HG03432 (cell line): ENCODE results near the gene NDP.

Source experiments
- ATAC-seq: cut with Tn5 transposase; IDR thresholded peaks from one replicate; pipeline ENCODE4 v1.9.1; 2021; ENCODE audit warnings: mild to moderate bottlenecking, moderate library complexity; ENCODE audit not compliant: unreplicated experiment

NDP gene

DNA sequence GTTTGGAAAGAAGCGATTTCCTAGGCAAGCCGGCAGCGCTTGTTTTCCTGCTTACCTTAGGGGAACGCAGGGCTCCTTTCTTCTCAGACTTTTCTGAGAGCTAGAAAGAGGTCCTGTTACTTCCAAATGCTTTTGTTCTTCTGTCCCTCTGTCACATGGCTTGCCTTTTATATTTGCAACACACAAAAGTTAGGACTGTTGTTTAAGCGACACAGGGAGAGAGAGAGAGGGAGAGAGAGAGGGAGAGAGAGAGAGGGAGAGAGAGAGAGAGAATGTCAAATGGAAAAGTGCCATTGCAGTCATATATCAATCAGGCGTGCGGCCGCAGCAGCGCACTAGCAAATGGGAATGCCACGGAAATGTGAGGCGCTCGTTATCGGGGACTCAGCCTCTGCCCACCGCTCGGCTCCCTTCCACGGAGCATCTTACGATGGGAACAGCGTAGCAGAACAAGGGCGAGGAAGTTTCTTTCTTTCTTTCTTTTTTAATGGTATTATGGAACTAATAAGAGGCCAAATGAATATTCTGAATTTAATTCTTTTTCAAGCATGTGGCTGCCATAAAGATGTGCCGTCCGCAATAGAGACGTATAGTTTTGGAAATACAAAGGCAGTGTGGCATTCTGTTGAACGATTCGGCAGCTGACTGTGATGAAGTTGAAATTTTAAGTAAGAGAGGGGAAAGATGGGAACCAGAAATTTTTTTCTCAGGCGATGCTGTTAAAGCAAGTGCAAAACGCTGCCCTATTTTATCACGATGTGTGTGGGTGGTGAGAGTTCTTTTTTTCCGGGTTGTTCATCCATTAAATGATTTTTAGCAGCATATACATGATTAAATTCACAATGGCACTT, at the start of gene NDP:
Gene NDP, minus strand, starts transcription at position 142 of the 851 bp plus-strand sequence. CDS start 14,745 bp downstream, outside the sequence.
- no peak for ATAC-seq

GRCh38 chrX:44022964-44023363, 49.8 kb upstream of the NDP start:
- ATAC-seq, result no peak

DNA sequence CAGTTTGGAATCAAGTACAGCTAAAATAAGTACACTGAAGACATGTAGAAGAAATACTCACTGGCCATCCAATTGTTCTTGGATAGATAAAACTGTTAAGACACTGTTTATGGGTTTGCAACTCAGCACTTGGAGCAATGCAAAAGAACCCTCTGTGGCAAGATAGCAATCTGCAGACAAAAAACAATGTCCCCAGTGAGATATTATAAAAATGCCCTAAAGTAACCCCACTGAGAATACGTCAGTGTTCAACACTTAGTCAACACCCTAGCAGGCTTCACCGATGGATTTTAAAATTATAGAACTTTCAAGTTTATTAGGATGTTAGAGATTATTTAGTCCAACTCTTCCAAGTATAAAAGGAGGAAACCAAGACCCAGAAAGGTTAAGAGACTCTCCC, 47.5 kb upstream of the NDP start:
- no peak for ATAC-seq

DNA sequence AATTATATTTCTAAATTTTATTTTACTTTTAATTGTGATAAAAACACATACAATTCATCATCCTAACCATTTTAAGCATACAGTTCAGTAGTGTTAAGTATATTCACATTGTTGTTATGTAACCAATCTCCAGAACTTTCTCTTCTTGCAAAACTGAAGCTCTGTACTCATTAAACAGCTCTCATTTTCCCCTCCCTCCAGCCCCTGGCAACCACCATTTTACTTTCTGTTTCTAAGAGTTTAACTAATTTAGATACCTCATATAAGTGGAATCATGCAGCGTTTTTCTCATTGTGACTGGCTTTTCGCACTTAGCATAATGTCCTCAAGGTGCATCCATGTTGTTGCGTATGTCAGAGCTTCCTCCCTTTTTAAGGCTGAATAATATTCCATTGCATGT, 46.7 kb upstream of the NDP start:
- ATAC-seq, result no peak

DNA sequence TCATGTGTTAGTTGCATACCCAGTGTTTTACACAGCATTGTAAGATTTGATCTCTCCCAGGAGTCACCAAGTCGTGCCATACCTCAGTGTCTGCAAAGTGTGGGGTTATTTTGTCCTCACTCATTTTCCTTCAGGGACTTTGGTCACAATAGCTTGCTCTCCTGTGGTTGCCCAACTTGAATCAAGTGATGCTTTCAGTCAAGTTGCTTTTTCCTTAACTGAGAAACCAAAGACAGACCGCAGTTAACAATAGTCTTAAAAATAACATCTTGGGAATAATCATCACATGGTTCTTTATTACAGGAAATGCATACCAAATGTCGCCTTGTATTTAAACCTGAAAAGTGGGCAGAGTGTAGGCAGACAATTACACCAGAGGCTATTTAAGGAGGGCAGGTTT, 44.5 kb upstream of the NDP start:
- no peak for ATAC-seq

DNA sequence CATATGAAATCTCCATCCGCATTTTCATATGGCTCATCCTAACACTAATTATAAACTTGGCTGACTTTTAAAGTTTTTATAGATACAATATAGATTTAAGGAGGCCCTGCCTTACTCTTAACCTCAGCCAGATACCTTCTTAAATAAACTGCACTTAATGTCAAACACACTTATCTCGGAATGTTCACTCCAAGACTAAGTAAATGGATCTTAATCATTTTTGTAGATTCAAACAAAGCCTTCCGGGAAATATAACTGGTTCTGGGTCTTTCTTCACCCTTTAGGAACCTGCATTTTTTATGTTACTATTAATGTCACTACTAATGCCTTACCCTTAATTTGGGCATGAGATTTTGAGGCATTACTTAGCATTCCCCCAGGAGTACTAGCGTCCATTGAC, 43.7 kb upstream of the NDP start:
- ATAC-seq, result no peak

GRCh38 chrX:44012484-44013096, 39.4 kb upstream of the NDP start:
- ATAC-seq, result no peak

DNA sequence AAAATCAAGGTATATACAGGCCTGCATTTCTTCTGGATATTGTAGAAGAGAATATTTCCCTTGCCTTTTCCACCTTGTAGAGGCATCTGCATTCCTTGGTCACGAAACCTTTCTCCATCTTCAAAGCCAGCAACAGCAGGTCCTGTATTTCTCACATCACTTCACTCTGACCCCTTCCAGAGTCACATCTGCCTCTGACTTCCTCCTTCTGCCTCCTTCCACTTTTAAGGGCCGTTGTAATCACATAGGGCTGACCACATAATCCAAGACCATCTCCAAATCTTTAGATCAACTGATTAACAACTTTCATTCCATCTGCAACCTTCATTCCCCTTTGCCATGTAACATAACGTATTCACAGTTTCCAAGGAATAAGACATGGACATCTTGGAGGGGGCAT, 38.3 kb upstream of the NDP start:
- ATAC-seq, result no peak

GRCh38 chrX:44010626-44011025, 37.4 kb upstream of the NDP start:
- ATAC-seq, result no peak

GRCh38 chrX:44006081-44006480, 32.9 kb upstream of the NDP start:
- no peak for ATAC-seq

DNA sequence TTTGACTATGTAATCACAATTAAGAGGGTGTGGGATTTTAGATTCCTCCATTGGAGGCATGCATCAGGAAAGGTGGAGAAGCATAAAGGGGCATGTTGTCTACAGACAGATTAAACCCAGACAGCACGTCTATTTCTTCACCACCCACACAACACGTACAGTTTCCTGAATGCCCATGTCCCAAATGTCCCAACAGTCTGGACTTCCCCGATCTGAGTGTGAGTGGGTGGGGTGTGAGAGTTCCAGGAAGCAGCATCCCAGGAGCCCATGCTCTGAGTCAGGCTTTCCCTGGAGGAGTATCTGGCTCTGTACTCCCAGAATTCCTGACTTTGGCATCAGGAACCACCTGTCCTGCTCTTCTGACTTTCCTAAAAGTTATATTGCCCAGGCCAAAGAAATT, 30.8 kb upstream of the NDP start:
- ATAC-seq, result no peak

DNA sequence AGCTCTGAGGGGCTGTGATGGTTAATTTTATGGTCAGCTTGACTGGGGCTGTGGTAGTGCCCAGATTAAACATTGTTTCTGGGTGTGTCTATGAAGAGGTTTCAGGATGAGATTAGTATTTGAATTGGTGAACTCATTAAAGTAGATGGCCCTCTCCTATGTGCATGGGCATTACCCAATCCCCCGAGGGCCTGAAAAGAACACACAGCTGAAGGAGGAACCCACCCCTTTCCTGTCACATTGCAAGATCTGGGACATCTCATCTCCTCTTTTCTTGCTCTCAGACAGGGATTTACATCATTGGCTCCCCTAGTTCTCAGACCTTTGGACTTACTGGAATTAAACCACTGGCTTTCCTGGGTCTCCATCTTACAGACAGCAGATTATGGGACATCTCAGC, 29.4 kb upstream of the NDP start:
- no peak for ATAC-seq

DNA sequence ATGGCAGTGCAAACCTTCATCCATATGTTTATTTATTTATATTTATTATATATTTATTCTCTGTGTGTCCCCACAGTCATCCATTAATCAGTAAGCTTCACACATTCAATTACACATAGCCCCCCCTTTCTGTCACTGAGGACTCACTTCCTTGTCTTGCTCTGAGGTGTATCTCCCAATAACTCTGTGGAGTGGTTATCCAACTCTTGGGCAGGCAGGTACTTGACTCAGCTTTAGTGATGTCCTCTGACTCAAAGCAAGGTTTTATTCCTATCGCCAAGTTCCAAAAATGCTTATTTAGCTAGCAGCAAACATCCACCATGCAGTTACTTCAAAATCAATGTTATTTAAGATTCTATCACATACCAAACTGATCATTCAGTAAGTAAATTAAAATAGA, 25.2 kb upstream of the NDP start:
- ATAC-seq, result no peak

GRCh38 chrX:43996491-43996890, 23.3 kb upstream of the NDP start:
- no peak for ATAC-seq

GRCh38 chrX:43986083-43986482, 12.9 kb upstream of the NDP start:
- ATAC-seq, result no peak

GRCh38 chrX:43985511-43985910, 12.3 kb upstream of the NDP start:
- no peak for ATAC-seq

DNA sequence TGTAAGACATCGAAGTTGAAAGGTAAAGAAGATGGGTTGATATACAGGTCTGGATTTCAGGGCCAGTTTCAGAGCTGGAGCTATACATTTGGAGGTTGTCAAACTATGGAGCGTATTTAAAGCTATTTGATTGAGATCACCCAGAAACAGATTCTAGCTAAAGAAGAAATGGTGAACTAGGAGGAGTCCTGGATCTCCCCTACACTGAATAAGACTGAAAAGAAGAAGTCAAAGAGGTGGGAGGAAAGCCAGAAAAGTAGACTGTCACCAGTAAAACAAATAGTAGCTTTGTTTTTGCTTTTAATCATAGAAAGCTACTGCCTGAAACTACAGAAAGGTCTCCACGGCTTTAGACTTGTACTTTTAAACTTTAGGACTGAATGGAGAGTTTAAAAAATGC, 5.0 kb upstream of the NDP start:
- no peak for ATAC-seq

DNA sequence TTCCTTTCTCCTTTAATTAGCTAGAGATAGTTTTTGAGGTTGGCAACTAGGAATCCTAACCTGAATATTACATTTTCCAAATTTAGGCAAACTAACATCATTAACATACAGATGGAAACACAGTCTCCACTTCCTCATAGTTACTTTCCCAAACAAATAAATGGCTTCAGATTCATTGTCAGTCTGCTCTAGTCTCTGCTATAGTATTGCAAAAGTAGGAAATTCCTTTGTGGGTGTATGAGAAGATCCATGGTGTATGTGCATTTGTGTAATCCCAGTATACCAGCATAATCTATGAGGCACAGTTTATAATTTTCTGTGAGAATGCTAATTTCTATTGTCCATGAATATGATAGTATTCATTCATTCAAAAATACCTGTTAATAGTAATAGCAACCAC, 3.0 kb upstream of the NDP start:
- ATAC-seq, result no peak

DNA sequence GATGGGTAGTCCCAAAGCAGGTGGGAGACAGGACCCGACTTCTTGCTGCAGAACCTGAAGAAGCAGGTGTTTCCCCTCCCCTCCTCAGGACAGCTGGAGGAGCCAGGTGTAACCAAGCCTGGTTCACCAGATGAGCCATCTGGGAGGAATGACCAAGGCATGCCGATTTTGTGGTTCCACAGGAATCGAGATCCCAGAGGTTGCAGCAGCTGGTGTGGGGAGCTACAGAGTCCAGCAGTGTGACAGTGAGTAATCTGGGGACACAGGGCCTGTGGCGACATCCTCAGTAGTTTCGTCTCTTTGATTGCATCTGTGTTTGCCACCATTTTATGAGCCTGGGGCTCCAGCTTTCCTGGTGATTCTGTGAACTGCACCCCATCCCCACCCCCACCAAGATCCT, 2.6 kb upstream of the NDP start:
- ATAC-seq, result no peak

GRCh38 chrX:43974741-43975465, 1.7 kb upstream of the NDP start:
- no peak for ATAC-seq

GRCh38 chrX:43974100-43974475, 898 bp upstream of the NDP start:
- no peak for ATAC-seq
